ENCODE measurements around the gene COX5B.

DNA sequence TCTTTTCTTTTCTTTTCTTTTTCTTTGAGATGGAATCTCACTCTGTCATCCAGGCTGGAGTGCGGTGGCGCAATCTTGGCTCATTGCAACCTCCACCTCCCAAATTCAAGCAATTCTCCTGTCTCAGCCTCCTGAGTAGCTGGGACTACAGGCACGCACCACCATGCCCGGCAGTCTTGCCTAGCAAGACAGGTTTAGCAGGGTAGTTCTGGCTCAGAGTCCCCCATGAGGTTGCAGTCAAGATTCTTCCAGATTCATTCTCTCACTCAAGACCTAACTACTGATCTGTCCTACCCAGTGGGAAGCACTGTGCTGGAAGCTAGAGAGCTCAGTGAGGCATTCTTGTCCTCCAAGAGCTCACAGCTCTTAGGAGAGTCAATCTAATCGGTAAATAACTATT is 49.9 kb downstream of the COX5B start:
- TF ChIP-seq, protein P1, sequence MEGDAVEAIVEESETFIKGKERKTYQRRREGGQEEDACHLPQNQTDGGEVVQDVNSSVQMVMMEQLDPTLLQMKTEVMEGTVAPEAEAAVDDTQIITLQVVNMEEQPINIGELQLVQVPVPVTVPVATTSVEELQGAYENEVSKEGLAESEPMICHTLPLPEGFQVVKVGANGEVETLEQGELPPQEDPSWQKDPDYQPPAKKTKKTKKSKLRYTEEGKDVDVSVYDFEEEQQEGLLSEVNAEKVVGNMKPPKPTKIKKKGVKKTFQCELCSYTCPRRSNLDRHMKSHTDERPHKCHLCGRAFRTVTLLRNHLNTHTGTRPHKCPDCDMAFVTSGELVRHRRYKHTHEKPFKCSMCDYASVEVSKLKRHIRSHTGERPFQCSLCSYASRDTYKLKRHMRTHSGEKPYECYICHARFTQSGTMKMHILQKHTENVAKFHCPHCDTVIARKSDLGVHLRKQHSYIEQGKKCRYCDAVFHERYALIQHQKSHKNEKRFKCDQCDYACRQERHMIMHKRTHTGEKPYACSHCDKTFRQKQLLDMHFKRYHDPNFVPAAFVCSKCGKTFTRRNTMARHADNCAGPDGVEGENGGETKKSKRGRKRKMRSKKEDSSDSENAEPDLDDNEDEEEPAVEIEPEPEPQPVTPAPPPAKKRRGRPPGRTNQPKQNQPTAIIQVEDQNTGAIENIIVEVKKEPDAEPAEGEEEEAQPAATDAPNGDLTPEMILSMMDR (conservative IDR thresholded peaks at IDR 0.05 in 1 of 2, IDR thresholded peaks at IDR 0.05 in 1 of 2; ENCODE audit: extremely low read depth in 1 of 2, insufficient read depth in 1 of 2, low read depth in 1 of 2, low read length in 2 of 2) = no peak
- TF ChIP-seq EZH2 (IDR thresholded peaks at IDR 0.05; ENCODE audit: borderline replicate concordance, low read length) = no peak

Data from mammary epithelial cell (primary cell).